Stomach (tissue), 9 donors: ENCODE measurements around the gene RCN2. TPM values are rescaled to one million over a fixed set of nuclear protein-coding genes. Genes with fewer than 3 reads are reported as not detected.

Experiments used
- DNase-seq, 2 donors: peaks; one replicate each; pipeline versions ENCODE4 v3.0.0 to v3.0.0-alpha.2; 2013 to 2019
- H3K27ac ChIP-seq, 5 donors: fragments of 200-600 bp in 4 of 5; sonication (generic) in 4 of 5; one replicate each; pipeline ENCODE4 v1.5.1; 2013 to 2019; ENCODE audit warnings: mild to moderate bottlenecking in 1 of 5, moderate library complexity in 1 of 5
- H3K27me3 ChIP-seq, 3 donors: fragments of 200-600 bp; sonication (generic); one replicate each; pipeline ENCODE4 v1.5.1; 2017 to 2019; ENCODE audit warnings: mixed run types in 1 of 3
- H3K36me3 ChIP-seq, 4 donors: fragments of 200-600 bp; sonication (generic); 1 replicate in 3 of 4; 2 replicates in 1 of 4; pipeline ENCODE4 v1.5.1; 2016 to 2019
- H3K4me1 ChIP-seq, 4 donors: fragments of 200-600 bp; sonication (generic); one replicate each; pipeline ENCODE4 v1.5.1; 2016 to 2019
- H3K4me3 ChIP-seq, 4 donors: fragments of 200-600 bp; sonication (generic) in 3 of 4; one replicate each; pipeline ENCODE4 v1.5.1; 2016 to 2019; ENCODE audit warnings: mild to moderate bottlenecking in 1 of 4
- H3K9me3 ChIP-seq, 4 donors: fragments of 200-600 bp; sonication (generic); one replicate each; pipeline ENCODE4 v1.5.1; 2016 to 2019
- EP300 ChIP-seq: sonication (generic); formaldehyde crosslinking; IDR thresholded peaks from one replicate; pipeline ENCODE4 v1.6.1; 2017; ENCODE audit warnings: antibody characterized with exemption
- POLR2A ChIP-seq, 4 donors: fragments of 450-650 bp; IDR thresholded peaks; one replicate each; pipeline ENCODE4 v1.6.1; 2016; ENCODE audit warnings: antibody characterized with exemption in 4 of 4, control low read depth in 2 of 4, mild to moderate bottlenecking in 1 of 4, moderate library complexity in 1 of 4
- POLR2AphosphoS5 ChIP-seq, 3 donors: sonication (generic); formaldehyde crosslinking; IDR thresholded peaks; one replicate each; pipeline ENCODE4 v1.6.1; 2016; ENCODE audit warnings: antibody characterized with exemption in 3 of 3
- WGBS, 5 donors: extraction: QIAGEN DNeasy Blood & Tissue Kit in 3 of 5; methylation state at CpG; one replicate each; pipeline versions ENCODE4 v1.1.5 to v1.1.7; 2013 to 2018; 5-methylcytosine and 5-hydroxymethylcytosine counted together
- intact Hi-C: fragments of 100-400 bp; cut with DNase I; formaldehyde crosslinking; loops from one replicate; pipeline ENCODE4 v1.15.1; 2023; ENCODE audit warnings: low total_unique reads
- polyA plus RNA-seq, 3 donors: library from polyadenylated mRNA; stranded (reverse); fragments of 200-250 nt; gene quantifications; one replicate each; pipeline ENCODE4 v1.2.3, GENCODE V29; 2013
- total RNA-seq, 5 donors: library from RNA; depleted of rRNA; stranded (reverse); fragments of >200 nt; gene quantifications; one replicate each; pipeline versions ENCODE4 v1.1.0 to v1.2.3, GENCODE V29; 2014 to 2016
- TF ChIP-seq, protein P1 (sequence below), 7 experiments: fragments of 450-650 bp in 4 of 7; fragments of 200-600 bp in 3 of 7; sonication (generic) in 3 of 7; IDR thresholded peaks; one replicate each; pipeline ENCODE4 v1.5.1; 2016 to 2019; ENCODE audit warnings: antibody characterized with exemption in 7 of 7, control low read depth in 2 of 7, mild to moderate bottlenecking in 1 of 7
- donor health status: healthy with polysubstance abuse.
- donor health status: Bipolar disorder and iron deficiency.
- donor health status: healthy.

RCN2 gene
- total and polyA plus RNA-seq, 8 donors, result 14.0 to 67.2 (median 30.3) TPM

DNA sequence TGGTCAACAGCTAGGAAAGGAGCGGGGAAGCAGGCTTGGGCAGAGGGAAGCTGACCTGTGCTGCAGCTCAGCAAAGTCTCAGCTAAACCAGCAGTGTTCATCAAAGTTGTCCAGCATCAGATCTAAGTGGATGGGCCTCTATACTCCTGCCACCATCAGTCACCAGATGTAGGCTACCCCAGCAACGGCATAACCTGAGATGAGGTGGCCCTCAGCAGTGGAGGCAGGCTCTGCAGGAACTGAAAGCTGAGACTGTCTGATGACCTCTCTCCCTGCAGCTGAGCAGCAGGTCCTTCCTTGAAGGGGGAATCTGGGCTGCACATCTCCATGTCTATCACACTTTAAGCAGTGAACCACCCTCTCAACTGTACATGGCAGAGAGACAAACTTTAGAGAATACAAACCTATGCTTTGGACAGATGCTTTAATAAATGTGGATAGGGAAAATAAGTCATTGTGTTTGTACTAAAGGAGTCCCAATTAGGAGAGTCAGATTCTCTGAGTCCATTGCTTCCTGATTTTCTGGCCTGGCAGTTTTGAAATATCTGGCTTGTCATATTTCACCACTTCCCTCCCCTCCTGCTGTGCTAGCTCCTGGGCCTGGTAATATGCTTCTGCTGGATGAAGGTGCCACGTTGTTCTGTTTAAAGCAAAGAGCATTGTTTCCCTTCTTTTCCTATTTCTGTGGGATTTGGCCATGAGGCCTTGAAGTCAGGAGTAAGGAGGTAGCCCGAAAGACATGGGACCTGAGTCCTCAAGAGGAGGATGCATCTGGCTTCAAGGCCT is 52.2 kb downstream of the RCN2 start:
- H3K27me3 ChIP-seq, result peaks cover 0 to 7% (median 4%) of the 10 kb centered on the region in 3 donors
- peaks cover 0 to 3% (median 0%) of the 10 kb centered on the region in 4 donors for H3K4me1 ChIP-seq
- H3K27ac ChIP-seq, result peak overlapping the region in 2 of 5 donors; percentile 22 to 24
- intact Hi-C loops, result no loop called here
- no peak overlapping the region for H3K4me3 ChIP-seq
- 69 to 79% (median 74%) methylated on average over 4 of the region's 4 CpGs for WGBS, 5 donors
- no peak for TF ChIP-seq POLR2A (IDR thresholded peaks at IDR 0.05)
- TF ChIP-seq POLR2AphosphoS5 (IDR thresholded peaks at IDR 0.05), result no peak
- TF ChIP-seq, protein P1, sequence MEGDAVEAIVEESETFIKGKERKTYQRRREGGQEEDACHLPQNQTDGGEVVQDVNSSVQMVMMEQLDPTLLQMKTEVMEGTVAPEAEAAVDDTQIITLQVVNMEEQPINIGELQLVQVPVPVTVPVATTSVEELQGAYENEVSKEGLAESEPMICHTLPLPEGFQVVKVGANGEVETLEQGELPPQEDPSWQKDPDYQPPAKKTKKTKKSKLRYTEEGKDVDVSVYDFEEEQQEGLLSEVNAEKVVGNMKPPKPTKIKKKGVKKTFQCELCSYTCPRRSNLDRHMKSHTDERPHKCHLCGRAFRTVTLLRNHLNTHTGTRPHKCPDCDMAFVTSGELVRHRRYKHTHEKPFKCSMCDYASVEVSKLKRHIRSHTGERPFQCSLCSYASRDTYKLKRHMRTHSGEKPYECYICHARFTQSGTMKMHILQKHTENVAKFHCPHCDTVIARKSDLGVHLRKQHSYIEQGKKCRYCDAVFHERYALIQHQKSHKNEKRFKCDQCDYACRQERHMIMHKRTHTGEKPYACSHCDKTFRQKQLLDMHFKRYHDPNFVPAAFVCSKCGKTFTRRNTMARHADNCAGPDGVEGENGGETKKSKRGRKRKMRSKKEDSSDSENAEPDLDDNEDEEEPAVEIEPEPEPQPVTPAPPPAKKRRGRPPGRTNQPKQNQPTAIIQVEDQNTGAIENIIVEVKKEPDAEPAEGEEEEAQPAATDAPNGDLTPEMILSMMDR (IDR thresholded peaks at IDR 0.05), result no peak
- TF ChIP-seq EP300, result no peak
- no peaks in the 10 kb centered on the region for H3K36me3 ChIP-seq
- no peak for DNase-seq
- no peaks in the 10 kb centered on the region for H3K9me3 ChIP-seq

DNA sequence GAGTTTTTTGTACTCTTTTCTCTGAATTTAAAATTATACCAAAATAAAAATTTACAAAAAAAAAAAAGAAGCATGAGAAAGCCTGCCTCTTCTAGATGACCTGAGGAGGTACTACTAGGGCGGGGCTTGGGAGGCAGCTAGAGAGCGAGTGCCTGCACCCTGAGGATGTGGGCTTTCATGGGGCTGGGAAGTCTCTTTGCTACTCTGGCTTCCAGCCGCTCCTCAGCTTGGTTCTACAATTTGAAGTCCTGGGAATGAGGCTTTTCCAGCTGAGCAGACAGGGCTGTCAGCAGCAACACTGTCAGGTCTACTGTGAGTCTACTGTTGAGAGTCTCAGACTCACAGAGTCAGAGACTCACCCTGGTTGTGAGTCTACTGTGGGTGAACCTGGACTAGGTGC is 55.2 kb downstream of the RCN2 start:
- Histone ChIP-seq H3K4me3 (no peak overlapping the region), H3K36me3 (no peaks in the 10 kb centered on the region), H3K4me1 (peaks cover 0 to 10% (median 0%) of the 10 kb centered on the region in 4 donors), H3K9me3 (no peaks in the 10 kb centered on the region), H3K27me3 (no peaks in the 10 kb centered on the region), H3K27ac (no peak overlapping the region)
- no peak for DNase-seq
- intact Hi-C loops, result no loop called here
- TF ChIP-seq POLR2A (IDR thresholded peaks at IDR 0.05), result no peak
- TF ChIP-seq, protein P1 (IDR thresholded peaks at IDR 0.05), result no peak
- WGBS, 5 donors, result 72 to 92% (median 82%) methylated on average over 3 of the region's 3 CpGs

DNA sequence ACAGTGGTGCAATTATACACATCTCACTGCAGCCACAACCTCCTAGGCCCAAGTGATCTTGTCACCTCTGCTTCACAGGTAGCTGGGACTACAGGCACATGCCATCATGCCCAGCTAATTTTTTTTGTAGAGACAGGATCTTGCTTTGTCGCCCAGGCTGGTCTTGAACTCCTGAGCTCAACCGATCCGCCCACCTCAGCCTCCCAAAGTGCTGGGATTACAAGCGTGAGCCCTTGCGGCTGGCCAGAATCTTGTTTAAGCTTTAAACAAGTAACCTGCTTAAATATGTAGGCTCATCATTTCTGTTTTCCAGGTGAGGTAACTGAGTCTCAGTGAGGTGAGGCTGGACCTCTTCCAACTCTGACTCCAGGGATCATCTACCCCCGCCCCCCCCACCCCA is 55.7 kb downstream of the RCN2 start:
- TF ChIP-seq EP300, result no peak
- TF ChIP-seq, protein P1 (IDR thresholded peaks at IDR 0.05), result no peak
- TF ChIP-seq POLR2A (IDR thresholded peaks at IDR 0.05), result no peak
- no peak for TF ChIP-seq POLR2AphosphoS5 (IDR thresholded peaks at IDR 0.05)
- DNase-seq, result no peak
- Histone ChIP-seq H3K36me3 (no peaks in the 10 kb centered on the region), H3K4me1 (peaks cover 0 to 15% (median 0%) of the 10 kb centered on the region in 4 donors), H3K27me3 (no peaks in the 10 kb centered on the region), H3K4me3 (no peak overlapping the region), H3K27ac (no peak overlapping the region), H3K9me3 (no peaks in the 10 kb centered on the region)
- intact Hi-C loops, result no loop called here
- WGBS, 5 donors, result 85 to 89% (median 86%) methylated on average over 6 of the region's 6 CpGs

DNA sequence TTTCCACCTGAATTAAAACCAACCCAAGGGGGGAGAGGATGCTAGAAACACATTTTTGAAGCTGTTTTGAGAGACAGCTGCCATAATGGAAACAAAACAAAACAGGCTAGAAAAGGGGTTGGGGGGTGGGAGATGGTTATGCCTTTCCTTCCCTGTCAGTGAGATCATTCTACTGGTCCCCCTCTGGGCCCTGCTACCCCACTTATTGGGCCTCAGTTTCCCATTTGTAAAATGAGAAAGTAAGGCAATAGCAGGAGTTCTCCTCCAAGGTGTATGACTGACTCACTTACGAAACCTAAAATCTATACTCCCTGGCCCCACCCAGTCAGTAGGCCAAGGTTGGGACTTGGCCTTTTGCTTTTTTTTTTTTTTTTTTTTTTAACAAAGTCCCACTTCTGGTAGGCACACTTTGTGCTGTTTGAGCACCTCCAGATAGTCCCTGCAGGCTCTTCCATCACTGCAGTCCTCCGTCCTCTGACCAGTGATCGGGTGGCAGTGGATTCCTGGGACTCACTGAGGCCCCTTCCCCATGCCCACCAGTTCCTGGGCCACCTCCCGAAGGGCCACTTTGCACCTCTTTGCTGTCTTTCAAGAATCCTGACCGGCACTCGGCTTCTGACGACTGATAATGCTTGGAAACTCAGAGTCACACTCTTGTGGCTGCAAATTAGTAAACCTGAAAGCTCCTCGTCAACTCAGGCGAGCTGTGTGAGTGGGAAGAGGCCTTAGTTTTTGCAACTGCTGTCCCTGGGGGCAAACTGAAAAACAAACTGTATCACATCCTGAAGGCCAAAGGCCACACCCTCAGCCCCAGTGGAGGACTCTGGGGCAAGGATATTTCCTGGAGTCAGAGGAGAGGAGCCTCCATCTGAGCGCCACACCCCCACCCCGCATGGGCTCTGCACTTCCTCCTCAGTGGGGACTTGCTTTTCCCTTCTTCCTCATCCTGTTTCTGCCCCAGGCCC is 56.6 kb downstream of the RCN2 start:
- TF ChIP-seq POLR2A (IDR thresholded peaks at IDR 0.05) (no peak), POLR2AphosphoS5 (IDR thresholded peaks at IDR 0.05) (no peak), EP300 (no peak)
- H3K27ac ChIP-seq, result peak overlapping the region in 3 of 5 donors; percentile 33 to 51 (median 45)
- 67 to 77% (median 68%) methylated on average over 11 of the region's 11 CpGs for WGBS, 5 donors
- peak in 1 of 2 donors; percentile 53 for DNase-seq
- H3K36me3 ChIP-seq, result no peaks in the 10 kb centered on the region
- no peaks in the 10 kb centered on the region for H3K9me3 ChIP-seq
- intact Hi-C loops, result no loop called here
- peaks cover 0 to 22% (median 0%) of the 10 kb centered on the region in 4 donors for H3K4me1 ChIP-seq
- H3K4me3 ChIP-seq, result no peak overlapping the region
- H3K27me3 ChIP-seq, result no peaks in the 10 kb centered on the region
